DOHH2 (cell line): Measurements from ENCODE around the gene MAPKBP1.
A peak's percentile ranks its signal among the peaks of the same experiment; 100 is the strongest.

Experiments
- H3F3A ChIP-seq: fragments of 200-600 bp; sonication (generic), shearing (Covaris generic); 2 replicates; pipeline ENCODE4 v1.6.0; 2016; ENCODE audit warnings: antibody characterized with exemption, mild to moderate bottlenecking; ENCODE audit not compliant: control insufficient read depth, insufficient read depth
- H3K27ac ChIP-seq: fragments of 200-600 bp; sonication (generic); 2 replicates; pipeline ENCODE4 v1.5.1; 2014; ENCODE audit warnings: low read depth, mild to moderate bottlenecking, low read length, moderate library complexity
- H3K27me3 ChIP-seq: fragments of 200-600 bp; sonication (generic); 2 replicates; pipeline ENCODE4 v1.6.1; 2014; ENCODE audit warnings: mild to moderate bottlenecking, low read length, mixed read lengths; ENCODE audit not compliant: control insufficient read depth
- H3K36me3 ChIP-seq: fragments of 200-600 bp; sonication (generic); 2 replicates; pipeline ENCODE4 v1.6.1; 2014; ENCODE audit warnings: mild to moderate bottlenecking, low read length, moderate library complexity, mixed read lengths; ENCODE audit not compliant: control insufficient read depth
- H3K4me1 ChIP-seq: fragments of 200-600 bp; sonication (generic); 2 replicates; pipeline ENCODE4 v1.6.1; 2014; ENCODE audit warnings: mild to moderate bottlenecking, low read length, mixed read lengths; ENCODE audit not compliant: control insufficient read depth
- H3K4me2 ChIP-seq: fragments of 200-600 bp; sonication (generic); 2 replicates; pipeline ENCODE4 v1.6.0; 2014; ENCODE audit warnings: mild to moderate bottlenecking, low read length, moderate library complexity
- H3K4me3 ChIP-seq: fragments of 200-600 bp; sonication (generic); 2 replicates; pipeline ENCODE4 v1.5.1; 2014; ENCODE audit warnings: mild to moderate bottlenecking, low read length, mixed read lengths
- H3K79me2 ChIP-seq: fragments of 200-600 bp; sonication (generic); 2 replicates; pipeline ENCODE4 v1.6.1; 2014; ENCODE audit warnings: mild to moderate bottlenecking, low read length, mixed read lengths; ENCODE audit not compliant: control insufficient read depth
- H3K9me2 ChIP-seq: fragments of 200-600 bp; sonication (generic); replicated peaks from 2 replicates; pipeline ENCODE4 v1.6.1; 2014; ENCODE audit warnings: mild to moderate bottlenecking, low read length, mixed read lengths; ENCODE audit not compliant: control insufficient read depth
- H3K9me3 ChIP-seq: fragments of 200-600 bp; sonication (generic); 2 replicates; pipeline ENCODE4 v1.6.1; 2014; ENCODE audit warnings: antibody characterized with exemption, low read length, mixed read lengths; ENCODE audit not compliant: control insufficient read depth, insufficient read depth
- H4K20me1 ChIP-seq: fragments of 200-600 bp; sonication (generic); 2 replicates; pipeline ENCODE4 v1.6.0; 2014; ENCODE audit warnings: low read depth, mild to moderate bottlenecking, antibody characterized with exemption, low read length, moderate library complexity; ENCODE audit not compliant: control insufficient read depth, insufficient read depth
- CTCF ChIP-seq: fragments of 200-600 bp; sonication (generic); IDR thresholded peaks from one replicate; pipeline ENCODE4 v1.5.1; 2014; ENCODE audit warnings: antibody characterized with exemption, mild to moderate bottlenecking, low read depth, low read length; ENCODE audit not compliant: poor library complexity, severe bottlenecking
- EZH2phosphoT487 ChIP-seq: fragments of 200-600 bp; sonication (generic); IDR thresholded peaks from 2 replicates; pipeline ENCODE4 v1.6.1; 2017; ENCODE audit warnings: borderline replicate concordance, mild to moderate bottlenecking, antibody characterized with exemption, low read length, moderate library complexity, mixed read lengths

Gene MAPKBP1

GRCh38 chr15:41810651-41811431 lies 36.6 kb downstream of the MAPKBP1 start:
- no peaks in the 10 kb centered on the region for H4K20me1 ChIP-seq
- no peaks in the 10 kb centered on the region for H3K9me2 ChIP-seq
- H3K27me3 ChIP-seq: no peaks in the 10 kb centered on the region
- no peak overlapping the region for H3K27ac ChIP-seq
- H3K4me3 ChIP-seq: no peak overlapping the region
- no peak overlapping the region for H3K4me2 ChIP-seq
- TF ChIP-seq EZH2phosphoT487 (no peak), CTCF (no peak)
- no peaks in the 10 kb centered on the region for H3K9me3 ChIP-seq
- no peaks in the 10 kb centered on the region for H3F3A ChIP-seq
- H3K79me2 ChIP-seq: no peaks in the 10 kb centered on the region
- H3K36me3 ChIP-seq: no peaks in the 10 kb centered on the region
- H3K4me1 ChIP-seq: peaks cover 14% of the 10 kb centered on the region

- Histone ChIP-seq H3K4me2 (no peak overlapping the region), H3K4me1 (peaks cover 14% of the 10 kb centered on the region)
Observed at GRCh38 chr15:41811432-41812195, 37.3 kb downstream of the MAPKBP1 start.

DNA sequence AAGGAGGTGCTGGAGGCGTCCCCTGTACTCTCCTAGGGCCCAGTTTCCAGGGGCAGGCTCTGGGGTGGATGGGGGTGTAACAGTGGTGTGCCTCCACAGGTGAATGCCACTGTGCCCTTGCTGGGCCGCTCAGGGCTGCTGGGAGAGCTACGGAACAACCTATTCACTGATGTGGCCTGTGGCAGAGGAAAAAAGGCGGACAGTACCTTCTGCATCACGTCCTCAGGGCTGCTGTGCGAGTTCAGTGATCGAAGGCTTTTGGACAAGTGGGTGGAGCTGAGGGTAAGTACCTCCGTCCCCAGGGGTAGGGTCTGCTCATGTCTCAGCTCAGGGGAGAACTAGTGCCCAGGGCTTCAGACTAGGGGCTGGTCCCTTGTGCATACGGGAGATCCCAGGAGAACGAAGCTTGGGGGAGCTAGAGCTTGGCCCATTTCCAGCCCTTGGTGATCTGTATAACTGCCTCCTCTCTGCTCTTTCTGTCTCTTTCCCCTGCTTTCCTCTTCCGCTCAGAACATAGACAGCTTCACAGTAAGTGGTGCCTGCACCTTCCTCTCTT lies 38.6 kb downstream of the MAPKBP1 start:
- peaks cover 14% of the 10 kb centered on the region for H3K4me1 ChIP-seq
- H3K9me3 ChIP-seq: no peaks in the 10 kb centered on the region
- no peaks in the 10 kb centered on the region for H3K36me3 ChIP-seq
- no peaks in the 10 kb centered on the region for H4K20me1 ChIP-seq
- no peak overlapping the region for H3K4me2 ChIP-seq
- H3K4me3 ChIP-seq: no peak overlapping the region
- H3K27ac ChIP-seq: no peak overlapping the region
- H3K9me2 ChIP-seq: no peaks in the 10 kb centered on the region
- TF ChIP-seq EZH2phosphoT487 (no peak), CTCF (no peak)
- no peaks in the 10 kb centered on the region for H3K27me3 ChIP-seq
- H3K79me2 ChIP-seq: no peaks in the 10 kb centered on the region
- no peaks in the 10 kb centered on the region for H3F3A ChIP-seq

More at GRCh38 chr15:41811432-41812195, 37.3 kb downstream of the MAPKBP1 start:
- Histone ChIP-seq H3K4me3 (no peak overlapping the region), H3K36me3 (no peaks in the 10 kb centered on the region), H3K79me2 (no peaks in the 10 kb centered on the region), H3F3A (no peaks in the 10 kb centered on the region), H4K20me1 (no peaks in the 10 kb centered on the region), H3K9me2 (no peaks in the 10 kb centered on the region), H3K9me3 (no peaks in the 10 kb centered on the region), H3K27ac (no peak overlapping the region), H3K27me3 (no peaks in the 10 kb centered on the region)
- peak; percentile 88 for TF ChIP-seq CTCF
- TF ChIP-seq EZH2phosphoT487: no peak
